Suppressor macrophage (primary cell): Measurements from ENCODE around the gene TMEM63C.

Source experiments
- DNase-seq, 4 experiments: peaks; one replicate each; pipeline ENCODE4 v3.0.0-alpha.2; 2020 to 2022
- total RNA-seq, 17 experiments: gene quantifications; one replicate each; lab custom pipeline; 2026; ENCODE audit warnings: mixed read lengths in 6 of 17, inconsistent platforms in 3 of 17; lab: John Stamatoyannopoulos, UW

The TMEM63C gene
- 0 to 4.0 (median 0.08) reads per million in 17 experiments for total RNA-seq

GRCh38 chr14:77181603-77182437 lies at the start of gene TMEM63C:
Gene TMEM63C (plus strand): TSS chr14:77181798. CDS start chr14:77218814, 37,016 bp downstream.
- DNase-seq: peak in 2 of 4 experiments; percentile 11 to 20

- no peak for DNase-seq
Measured at GRCh38 chr14:77131871-77132486, 49.6 kb upstream of the TMEM63C start.

- peak; percentile 69 to 84 (median 75) for DNase-seq
Measured at GRCh38 chr14:77133720-77134338, 47.8 kb upstream of the TMEM63C start.

- no peak for DNase-seq
Measured at GRCh38 chr14:77139022-77139421, 42.6 kb upstream of the TMEM63C start.

- DNase-seq: peak in 3 of 4 experiments; percentile 33 to 55 (median 46)
Measured at GRCh38 chr14:77139540-77140358, 41.8 kb upstream of the TMEM63C start.

GRCh38 chr14:77140359-77141213 lies 41.0 kb upstream of the TMEM63C start:
- DNase-seq: no peak

- peak in 2 of 4 experiments; percentile 7 to 42 for DNase-seq
Measured at GRCh38 chr14:77141214-77142004, 40.2 kb upstream of the TMEM63C start, which contains the start of gene ZDHHC22. Gene ZDHHC22 (minus strand): TSS chr14:77141791. CDS start chr14:77139738, 2,053 bp downstream.

GRCh38 chr14:77142005-77142800 lies 39.4 kb upstream of the TMEM63C start:
- no peak for DNase-seq

GRCh38 chr14:77143071-77143470 lies 38.5 kb upstream of the TMEM63C start:
- no peak for DNase-seq

GRCh38 chr14:77144412-77145115 lies 37.0 kb upstream of the TMEM63C start:
- DNase-seq: no peak

GRCh38 chr14:77145975-77146740 lies 35.4 kb upstream of the TMEM63C start:
- DNase-seq: no peak

- no peak for DNase-seq
Measured at GRCh38 chr14:77148510-77149231, 32.9 kb upstream of the TMEM63C start.

GRCh38 chr14:77151245-77151644 lies 30.4 kb upstream of the TMEM63C start:
- peak; percentile 11 to 50 (median 28) for DNase-seq

- peak in 2 of 4 experiments; percentile 59 to 77 for DNase-seq
Measured at GRCh38 chr14:77151918-77152588, 29.5 kb upstream of the TMEM63C start.

GRCh38 chr14:77153802-77154201 lies 27.8 kb upstream of the TMEM63C start:
- no peak for DNase-seq

GRCh38 chr14:77154421-77154820 lies 27.2 kb upstream of the TMEM63C start:
- no peak for DNase-seq

- no peak for DNase-seq
Measured at GRCh38 chr14:77155083-77155482, 26.5 kb upstream of the TMEM63C start.
